BJ (cell line): ENCODE data around the gene CAMK2N2. TPM values are rescaled to one million over a fixed set of nuclear protein-coding genes. Genes with fewer than 3 reads are reported as not detected.

Source experiments
- CTCF ChIA-PET: fragments of 350-600 bp; formaldehyde crosslinking; extraction: SDS; loops from one replicate; lab custom pipeline; 2021; ENCODE audit warnings: antibody characterized with exemption, inconsistent platforms; lab: Yijun Ruan, JAX
- POLR2A ChIA-PET: fragments of 300-600 bp; sonication (Branson Sonifier 250); formaldehyde crosslinking; extraction: SDS; loops from one replicate; lab custom pipeline; 2021; ENCODE audit warnings: antibody characterized with exemption; lab: Charles Lee
- DNase-seq: peaks from one replicate; pipeline ENCODE4 v3.0.0-alpha.2; 2011; ENCODE audit warnings: low read depth
- H3K27me3 ChIP-seq: 2 replicates; pipeline ENCODE4 v1.6.0; 2011; ENCODE audit warnings: low read length; ENCODE audit not compliant: control insufficient read depth, insufficient read depth
- H3K36me3 ChIP-seq: 2 replicates; pipeline ENCODE4 v1.5.1; 2011; ENCODE audit warnings: low read length; ENCODE audit not compliant: control insufficient read depth, insufficient read depth
- H3K4me3 ChIP-seq: 2 replicates; pipeline ENCODE4 v1.5.1; 2011; ENCODE audit warnings: low read depth, mild to moderate bottlenecking, control low read depth, low read length
- polyA plus RNA-seq: library from polyadenylated mRNA; depleted of rRNA; stranded (reverse); fragments of >200 nt; gene quantifications from 2 replicates; pipeline ENCODE4 v1.2.3, GENCODE V29; 2011
- TF ChIP-seq, protein P1 (sequence below): IDR thresholded peaks from 2 replicates; pipeline ENCODE4 v1.5.1; 2011; ENCODE audit warnings: low read depth, mild to moderate bottlenecking, control low read depth, inconsistent platforms, low read length, moderate library complexity; ENCODE audit not compliant: insufficient read depth

The CAMK2N2 gene
- polyA plus RNA-seq, 1 experiment: 0.28 TPM

DNA sequence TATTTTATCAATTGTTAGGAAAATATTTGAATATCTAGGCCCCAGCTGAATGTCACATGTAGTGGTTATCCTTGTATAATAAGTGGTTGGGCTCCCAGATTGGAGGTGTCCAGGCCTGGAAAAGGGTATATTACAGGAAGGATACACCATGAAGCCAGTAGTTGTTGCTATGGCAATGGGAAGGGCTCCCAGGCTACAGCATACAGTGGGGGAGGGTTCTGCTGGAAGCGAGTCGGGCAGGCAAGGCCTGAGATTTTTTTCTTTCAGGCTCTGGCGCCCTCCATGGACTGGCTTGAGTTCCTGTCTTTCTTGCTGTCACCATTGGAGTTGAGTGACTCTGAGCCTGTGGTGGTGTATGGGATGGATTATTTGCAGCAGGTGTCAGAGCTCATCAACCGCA is 23.3 kb upstream of the CAMK2N2 start:
- peaks cover 10% of the 10 kb centered on the region for H3K27me3 ChIP-seq
- H3K4me3 ChIP-seq: no peak overlapping the region
- ChIA-PET CTCF (interaction anchor here (1.1 to 2.3 kb wide), 4 partner anchors 9 to 400 kb away, joined by 4 to 8 read pairs (median 6); partner anchors contain the start of gene PARL), POLR2A (no interaction called here)
- no peaks in the 10 kb centered on the region for H3K36me3 ChIP-seq
- DNase-seq: no peak
- TF ChIP-seq, protein P1, sequence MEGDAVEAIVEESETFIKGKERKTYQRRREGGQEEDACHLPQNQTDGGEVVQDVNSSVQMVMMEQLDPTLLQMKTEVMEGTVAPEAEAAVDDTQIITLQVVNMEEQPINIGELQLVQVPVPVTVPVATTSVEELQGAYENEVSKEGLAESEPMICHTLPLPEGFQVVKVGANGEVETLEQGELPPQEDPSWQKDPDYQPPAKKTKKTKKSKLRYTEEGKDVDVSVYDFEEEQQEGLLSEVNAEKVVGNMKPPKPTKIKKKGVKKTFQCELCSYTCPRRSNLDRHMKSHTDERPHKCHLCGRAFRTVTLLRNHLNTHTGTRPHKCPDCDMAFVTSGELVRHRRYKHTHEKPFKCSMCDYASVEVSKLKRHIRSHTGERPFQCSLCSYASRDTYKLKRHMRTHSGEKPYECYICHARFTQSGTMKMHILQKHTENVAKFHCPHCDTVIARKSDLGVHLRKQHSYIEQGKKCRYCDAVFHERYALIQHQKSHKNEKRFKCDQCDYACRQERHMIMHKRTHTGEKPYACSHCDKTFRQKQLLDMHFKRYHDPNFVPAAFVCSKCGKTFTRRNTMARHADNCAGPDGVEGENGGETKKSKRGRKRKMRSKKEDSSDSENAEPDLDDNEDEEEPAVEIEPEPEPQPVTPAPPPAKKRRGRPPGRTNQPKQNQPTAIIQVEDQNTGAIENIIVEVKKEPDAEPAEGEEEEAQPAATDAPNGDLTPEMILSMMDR: peak; percentile 50

DNA sequence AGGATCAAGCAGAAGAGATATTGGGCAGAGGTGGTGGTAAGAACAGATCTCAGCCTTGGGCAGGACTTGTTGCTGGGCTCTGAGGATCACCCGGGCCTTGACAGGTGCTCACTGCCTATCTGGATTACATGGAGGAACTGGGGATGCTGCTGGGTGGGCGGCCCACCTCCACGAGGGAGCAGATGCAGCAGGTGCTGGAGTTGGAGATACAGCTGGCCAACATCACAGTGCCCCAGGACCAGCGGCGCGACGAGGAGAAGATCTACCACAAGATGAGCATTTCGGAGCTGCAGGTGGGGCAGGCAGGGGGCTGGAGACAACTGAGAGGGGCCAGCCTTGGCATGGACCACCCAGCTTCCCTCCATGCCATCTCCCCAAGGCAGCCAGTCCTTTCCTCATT is 22.3 kb upstream of the CAMK2N2 start:
- H3K27me3 ChIP-seq: peaks cover 10% of the 10 kb centered on the region
- no peak for DNase-seq
- H3K36me3 ChIP-seq: no peaks in the 10 kb centered on the region
- POLR2A ChIA-PET: no interaction called here
- no peak overlapping the region for H3K4me3 ChIP-seq
- CTCF ChIA-PET: interaction anchor here (1.1 to 1.7 kb wide), 2 partner anchors 10 to 399 kb away, joined by 4 to 6 read pairs; partner anchors contain the start of gene PARL
- TF ChIP-seq, protein P1: no peak

DNA sequence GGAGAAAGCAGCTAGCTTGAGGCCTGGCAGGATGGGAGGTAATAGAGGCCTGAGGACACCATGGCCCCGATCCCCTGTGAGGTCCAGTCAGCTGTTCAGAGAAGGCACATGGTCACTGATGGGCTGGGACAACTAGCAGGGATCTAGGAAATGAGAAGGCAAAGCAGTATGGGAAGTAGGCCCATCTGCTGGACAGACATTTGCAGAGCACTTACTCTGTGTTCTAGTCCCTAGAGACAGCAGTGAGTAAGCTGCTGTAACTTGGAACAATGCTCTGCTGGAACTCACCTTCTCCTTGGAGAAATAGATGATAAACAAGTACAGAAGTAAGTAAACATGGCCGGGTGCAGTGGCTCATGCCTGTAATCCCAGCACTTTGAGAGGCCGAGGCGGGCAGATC is 21.6 kb upstream of the CAMK2N2 start:
- TF ChIP-seq, protein P1: no peak
- no peak for DNase-seq
- Histone ChIP-seq H3K36me3 (no peaks in the 10 kb centered on the region), H3K27me3 (peaks cover 13% of the 10 kb centered on the region), H3K4me3 (no peak overlapping the region)
- POLR2A ChIA-PET: no interaction called here
- CTCF ChIA-PET: interaction anchor here (2.0 kb wide), 1 partner anchor 55 kb away, joined by 6 read pairs; no protein-coding TSS in a partner anchor

DNA sequence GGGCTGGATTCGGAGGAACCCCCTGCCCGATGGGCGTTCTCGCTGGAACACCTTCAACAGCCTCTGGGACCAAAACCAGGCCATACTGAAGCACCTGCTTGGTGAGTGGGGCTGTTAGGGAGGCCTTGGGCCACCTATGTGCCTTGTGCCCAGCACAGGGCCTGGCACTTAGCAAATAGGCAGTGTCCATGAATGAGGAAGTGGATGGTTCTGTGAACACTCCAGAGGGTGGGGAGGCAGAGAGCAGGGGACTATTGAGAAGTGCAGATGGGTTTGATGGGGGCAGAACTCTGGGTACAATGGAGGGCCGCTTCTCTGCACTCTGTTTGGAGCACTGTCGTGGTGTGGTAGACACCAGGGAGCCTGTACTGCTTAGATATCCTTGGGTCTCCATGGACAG is 16.0 kb upstream of the CAMK2N2 start:
- Histone ChIP-seq H3K36me3 (no peaks in the 10 kb centered on the region), H3K4me3 (no peak overlapping the region), H3K27me3 (peaks cover 39% of the 10 kb centered on the region)
- DNase-seq: no peak
- TF ChIP-seq, protein P1: no peak
- ChIA-PET CTCF (no interaction called here), POLR2A (no interaction called here)

DNA sequence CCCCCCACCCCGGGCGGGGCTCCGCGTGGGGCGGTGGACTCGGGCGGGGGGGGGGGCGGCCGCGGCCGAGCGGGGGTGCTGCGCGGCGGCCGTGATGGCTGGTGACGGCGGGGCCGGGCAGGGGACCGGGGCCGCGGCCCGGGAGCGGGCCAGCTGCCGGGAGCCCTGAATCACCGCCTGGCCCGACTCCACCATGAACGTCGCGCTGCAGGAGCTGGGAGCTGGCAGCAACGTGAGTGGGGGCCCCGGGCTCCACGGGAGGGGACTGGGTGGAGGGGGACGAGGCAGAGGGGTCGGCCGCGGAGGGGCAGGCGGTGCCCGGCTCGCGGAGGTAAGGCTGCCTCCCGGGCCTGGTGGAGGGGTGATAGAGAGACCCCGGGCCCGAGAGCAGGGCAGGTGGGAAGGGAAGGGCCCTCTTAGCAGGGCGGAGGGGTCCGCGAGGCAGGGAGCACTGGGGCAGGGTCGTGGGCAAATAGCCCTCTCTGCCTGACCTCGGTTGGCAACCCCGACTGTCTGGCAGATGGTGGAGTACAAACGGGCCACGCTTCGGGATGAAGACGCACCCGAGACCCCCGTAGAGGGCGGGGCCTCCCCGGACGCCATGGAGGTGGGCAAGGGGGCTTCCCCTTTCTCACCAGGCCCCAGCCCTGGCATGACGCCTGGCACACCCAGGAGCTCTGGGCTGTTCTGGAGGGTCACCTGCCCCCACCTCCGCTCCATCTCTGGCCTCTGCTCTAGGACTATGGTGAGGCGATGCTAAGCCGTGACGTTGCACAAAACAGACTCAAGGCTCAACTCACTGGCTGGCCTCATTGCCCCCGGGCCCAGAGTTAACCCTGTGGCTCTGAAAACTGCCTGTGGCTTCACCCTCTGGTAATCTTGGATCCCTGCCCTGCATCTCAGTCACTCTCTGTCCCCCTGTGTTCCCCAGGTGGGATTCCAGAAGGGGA is 14.9 kb upstream of the CAMK2N2 start, which contains the start of gene ECE2:
ECE2 (plus strand) TSS at position 62 of the 950 bp plus-strand sequence; CDS start at position 194, 132 bp downstream.
- Histone ChIP-seq H3K4me3 (no peak within 1 kb of the TSS), H3K36me3 (no peaks in the 10 kb centered on the region), H3K27me3 (peaks cover 38% of the 10 kb centered on the region)
- TF ChIP-seq, protein P1: no peak
- DNase-seq: no peak
- ChIA-PET POLR2A (no interaction called here), CTCF (interaction anchor here (0.6 kb wide), 1 partner anchor 288 kb away, joined by 3 read pairs; no protein-coding TSS in a partner anchor)
